ENCODE measurements around the gene BCL10.

BCL10 gene

GRCh38 chr1:85219853-85220610 lies 56.4 kb downstream of the BCL10 start:
- FAIRE-seq: no peak

DNA sequence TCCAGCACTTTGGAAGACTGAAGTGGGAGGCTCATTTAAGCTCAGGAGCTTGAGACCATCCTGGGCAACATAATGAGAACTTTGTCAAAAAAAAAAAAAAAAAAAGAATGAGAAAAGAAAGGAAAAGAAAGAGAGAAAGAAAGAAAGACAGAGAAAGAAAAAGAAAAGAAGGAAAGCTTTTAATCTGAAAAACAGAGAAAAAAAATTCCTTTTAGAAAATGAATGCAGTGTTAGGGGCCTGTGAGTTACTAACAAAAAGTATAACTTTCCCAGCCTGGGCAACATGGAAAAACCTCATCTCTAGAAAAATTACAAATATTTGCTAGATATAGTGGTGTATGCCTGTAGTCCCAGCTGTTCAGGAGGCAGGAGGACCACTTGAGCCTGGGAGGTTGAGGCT lies 59.7 kb downstream of the BCL10 start:
- FAIRE-seq: no peak
